CD14-positive monocyte (primary cell): ENCODE results near the gene MYO1A. TPM values are rescaled to one million over a fixed set of nuclear protein-coding genes. Genes with fewer than 3 reads are reported as not detected.
"Not testable (repeated sequence)": the region's sequence is repeated elsewhere in the genome, so short reads cannot be mapped to it uniquely, and the experiment has no call there.

Source experiments
- DNase-seq, 3 donors: peaks; one replicate each; pipeline ENCODE4 v3.0.0-alpha.2; 2011 to 2022
- H2AFZ ChIP-seq: 2 replicates; pipeline ENCODE4 v1.6.0; 2012; ENCODE audit warnings: mild to moderate bottlenecking, low read depth, low read length, inconsistent platforms; ENCODE audit not compliant: insufficient read depth, poor library complexity, severe bottlenecking
- H3K27ac ChIP-seq, 2 donors: 1 replicate in 1 of 2; 2 replicates in 1 of 2; pipeline ENCODE4 v1.5.1; 2012 to 2013; ENCODE audit warnings: low read length in 2 of 2, control low read depth in 1 of 2, inconsistent platforms in 1 of 2, low read depth in 1 of 2, mild to moderate bottlenecking in 1 of 2
- H3K27me3 ChIP-seq, 2 donors: one replicate each; pipeline versions ENCODE4 v1.6.0 to v1.6.1; 2011 to 2013; ENCODE audit warnings: low read length in 2 of 2; ENCODE audit not compliant: control insufficient read depth in 2 of 2, insufficient read depth in 2 of 2
- H3K36me3 ChIP-seq, 2 donors: replicated peaks in 1 of 2; 1 replicate in 1 of 2; 2 replicates in 1 of 2; pipeline versions ENCODE4 v1.5.1 to v1.6.1; 2012 to 2013; ENCODE audit warnings: low read length in 2 of 2, control low read depth in 1 of 2, inconsistent platforms in 1 of 2, mild to moderate bottlenecking in 1 of 2; ENCODE audit not compliant: insufficient read depth in 2 of 2, control insufficient read depth in 1 of 2
- H3K4me1 ChIP-seq, 2 donors: 1 replicate in 1 of 2; 2 replicates in 1 of 2; pipeline versions ENCODE4 v1.5.1 to v1.6.1; 2012 to 2013; ENCODE audit warnings: low read length in 2 of 2, control low read depth in 1 of 2, inconsistent platforms in 1 of 2, mild to moderate bottlenecking in 1 of 2, moderate library complexity in 1 of 2; ENCODE audit not compliant: insufficient read depth in 2 of 2, control insufficient read depth in 1 of 2
- H3K4me2 ChIP-seq: replicated peaks from 2 replicates; pipeline ENCODE3; 2012; ENCODE audit warnings: low read length, moderate library complexity, mild to moderate bottlenecking; ENCODE audit not compliant: poor library complexity, severe bottlenecking; ENCODE audit errors: extremely low read depth
- H3K4me3 ChIP-seq, 3 experiments: fragments of 200-600 bp in 1 of 3; sonication (generic) in 1 of 3; replicated peaks in 1 of 3; 1 replicate in 2 of 3; 2 replicates in 1 of 3; pipeline ENCODE4 v1.5.1; 2011 to 2013; ENCODE audit warnings: low read length in 3 of 3, mild to moderate bottlenecking in 3 of 3, control low read depth in 2 of 3, low read depth in 2 of 3, inconsistent platforms in 1 of 3, moderate library complexity in 1 of 3
- H3K79me2 ChIP-seq: 2 replicates; pipeline ENCODE4 v1.6.0; 2012; ENCODE audit warnings: mild to moderate bottlenecking, control low read depth, inconsistent platforms, low read length, moderate library complexity; ENCODE audit not compliant: insufficient read depth
- H3K9ac ChIP-seq: 2 replicates; pipeline ENCODE4 v1.6.0; 2017; ENCODE audit warnings: low read length, mild to moderate bottlenecking; ENCODE audit not compliant: insufficient read depth, poor library complexity, severe bottlenecking
- H3K9me3 ChIP-seq, 2 donors: replicated peaks in 1 of 2; 1 replicate in 1 of 2; 2 replicates in 1 of 2; pipeline versions ENCODE4 v1.5.1 to v1.6.1; 2012 to 2013; ENCODE audit warnings: low read length in 2 of 2, control low read depth in 1 of 2; ENCODE audit not compliant: control insufficient read depth in 1 of 2, insufficient read depth in 1 of 2
- H4K20me1 ChIP-seq: 2 replicates; pipeline ENCODE4 v1.6.0; 2012; ENCODE audit warnings: mild to moderate bottlenecking, low read length, control low read depth, moderate library complexity; ENCODE audit not compliant: insufficient read depth
- H3K27ac Mint-ChIP-seq, 7 donors: one replicate each; pipeline ENCODE4 v1.8.0; 2020; ENCODE audit warnings: mild to moderate bottlenecking in 7 of 7, mixed read lengths in 7 of 7, moderate library complexity in 6 of 7, inconsistent platforms in 2 of 7
- H3K27me3 Mint-ChIP-seq, 3 donors: one replicate each; pipeline ENCODE4 v1.8.0; 2021 to 2022; ENCODE audit warnings: low read depth in 3 of 3, mild to moderate bottlenecking in 3 of 3, mixed read lengths in 3 of 3, moderate library complexity in 3 of 3, inconsistent platforms in 1 of 3
- H3K36me3 Mint-ChIP-seq, 2 donors: one replicate each; pipeline ENCODE4 v1.8.0; 2020; ENCODE audit warnings: mixed read lengths in 2 of 2, inconsistent platforms in 1 of 2, mild to moderate bottlenecking in 1 of 2
- H3K4me1 Mint-ChIP-seq: one replicate; pipeline ENCODE4 v1.8.0; 2020; ENCODE audit warnings: mild to moderate bottlenecking, mixed read lengths
- H3K4me3 Mint-ChIP-seq, 2 donors: one replicate each; pipeline ENCODE4 v1.8.0; 2020; ENCODE audit warnings: mild to moderate bottlenecking in 2 of 2, mixed read lengths in 2 of 2, moderate library complexity in 1 of 2
- H3K9me3 Mint-ChIP-seq, 7 donors: one replicate each; pipeline ENCODE4 v1.8.0; 2020 to 2022; ENCODE audit warnings: mixed read lengths in 7 of 7, mild to moderate bottlenecking in 6 of 7, moderate library complexity in 6 of 7, inconsistent platforms in 2 of 7
- WGBS: methylation state at CpG from one replicate; pipeline ENCODE4 v1.1.5; 2013; ENCODE audit warnings: missing lambda C conversion rate; ENCODE audit not compliant: insufficient coverage; 5-methylcytosine and 5-hydroxymethylcytosine counted together
- intact Hi-C, 2 donors: fragments of 100-400 bp; cut with micrococcal nuclease; formaldehyde crosslinking; loops; one replicate each; pipeline versions ENCODE4 v1.15.0 to v1.15.1; 2023
- polyA plus RNA-seq, 3 donors: library from polyadenylated mRNA; depleted of rRNA in 1 of 3; unstranded in 2 of 3; stranded (reverse) in 1 of 3; fragments of 300-500 nt in 2 of 3; fragments of >200 nt in 1 of 3; fragmentation: Illumina TruSeq in 2 of 3; gene quantifications; 1 replicate in 2 of 3; 2 replicates in 1 of 3; pipeline ENCODE4 v1.2.3, GENCODE V29; 2012 to 2021
- TF ChIP-seq, protein P1 (sequence below): fragments of 200-600 bp; IDR thresholded peaks from one replicate; pipeline ENCODE4 v1.8.0; 2022; ENCODE audit warnings: antibody characterized with exemption, mild to moderate bottlenecking

The MYO1A gene
- polyA plus RNA-seq, 3 donors = 0.22 to 1.7 (median 1.3) TPM

DNA sequence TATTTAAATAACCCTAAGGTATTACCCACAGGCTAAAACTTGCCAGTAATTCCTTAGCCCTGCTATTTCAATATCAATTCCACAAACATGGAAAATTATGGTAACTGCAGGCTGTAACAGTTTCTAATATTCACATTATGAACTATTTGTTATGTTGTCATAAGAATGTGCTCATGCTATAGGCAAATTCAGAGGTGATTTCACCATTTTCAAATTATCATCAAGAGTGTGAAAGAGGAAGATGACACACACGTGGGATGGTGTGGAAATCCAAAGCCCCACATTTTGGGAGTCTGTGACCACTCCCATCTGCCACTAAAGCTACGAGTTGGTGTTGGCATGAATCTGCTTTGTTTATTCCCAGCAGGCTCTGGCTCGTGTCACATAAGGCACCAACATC is 5.9 kb upstream of the MYO1A start:
- Histone ChIP-seq H3K9me3 (no peaks in the 10 kb centered on the region), H3K4me1 (peaks cover 16 to 17% of the 10 kb centered on the region in 2 donors), H3K4me3 (peak overlapping the region in 1 of 3 experiments; percentile 13), H3K9ac (no peak overlapping the region), H4K20me1 (no peaks in the 10 kb centered on the region), H2AFZ (no peak overlapping the region), H3K36me3 (peaks cover 24 to 35% of the 10 kb centered on the region in 2 donors), H3K27me3 (no peaks in the 10 kb centered on the region), H3K79me2 (no peaks in the 10 kb centered on the region), H3K27ac (peak overlapping the region in 1 of 2 donors; percentile 58), H3K4me2 (peak overlapping the region; percentile 18)
- no peaks in the 10 kb centered on the region for H3K27me3 Mint-ChIP-seq
- DNase-seq = peak; percentile 84 to 90 (median 87)
- H3K36me3 Mint-ChIP-seq = peaks cover 25 to 32% of the 10 kb centered on the region in 2 donors
- H3K9me3 Mint-ChIP-seq = peaks cover 0 to 3% (median 0%) of the 10 kb centered on the region in 7 donors
- WGBS = 0% methylated on average over 1 of the region's 3 CpGs
- no peak overlapping the region for H3K4me3 Mint-ChIP-seq
- peaks cover 16% of the 10 kb centered on the region for H3K4me1 Mint-ChIP-seq
- intact Hi-C loops = no loop called here
- TF ChIP-seq, protein P1, sequence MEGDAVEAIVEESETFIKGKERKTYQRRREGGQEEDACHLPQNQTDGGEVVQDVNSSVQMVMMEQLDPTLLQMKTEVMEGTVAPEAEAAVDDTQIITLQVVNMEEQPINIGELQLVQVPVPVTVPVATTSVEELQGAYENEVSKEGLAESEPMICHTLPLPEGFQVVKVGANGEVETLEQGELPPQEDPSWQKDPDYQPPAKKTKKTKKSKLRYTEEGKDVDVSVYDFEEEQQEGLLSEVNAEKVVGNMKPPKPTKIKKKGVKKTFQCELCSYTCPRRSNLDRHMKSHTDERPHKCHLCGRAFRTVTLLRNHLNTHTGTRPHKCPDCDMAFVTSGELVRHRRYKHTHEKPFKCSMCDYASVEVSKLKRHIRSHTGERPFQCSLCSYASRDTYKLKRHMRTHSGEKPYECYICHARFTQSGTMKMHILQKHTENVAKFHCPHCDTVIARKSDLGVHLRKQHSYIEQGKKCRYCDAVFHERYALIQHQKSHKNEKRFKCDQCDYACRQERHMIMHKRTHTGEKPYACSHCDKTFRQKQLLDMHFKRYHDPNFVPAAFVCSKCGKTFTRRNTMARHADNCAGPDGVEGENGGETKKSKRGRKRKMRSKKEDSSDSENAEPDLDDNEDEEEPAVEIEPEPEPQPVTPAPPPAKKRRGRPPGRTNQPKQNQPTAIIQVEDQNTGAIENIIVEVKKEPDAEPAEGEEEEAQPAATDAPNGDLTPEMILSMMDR = no peak
- H3K27ac Mint-ChIP-seq = peak overlapping the region; percentile 52 to 77 (median 68)

DNA sequence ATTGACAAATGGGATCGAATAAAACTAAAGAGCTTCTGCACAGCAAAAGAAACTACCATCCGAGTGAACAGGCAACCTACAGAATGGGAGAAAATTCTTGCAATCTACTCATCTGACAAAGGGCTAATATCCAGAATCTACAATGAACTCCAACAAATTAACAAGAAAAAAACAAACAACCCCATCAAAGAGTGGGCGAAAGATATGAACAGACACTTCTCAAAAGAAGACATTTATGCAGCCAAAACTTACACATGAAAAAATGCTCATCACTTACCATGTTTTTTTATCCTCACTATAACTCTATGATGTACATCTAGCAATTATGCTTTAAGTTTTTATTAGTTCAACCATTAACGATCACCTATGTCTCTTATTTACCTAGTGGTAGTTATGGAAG is 4.0 kb upstream of the MYO1A start:
- H3K4me1 ChIP-seq = peaks cover 32 to 33% of the 10 kb centered on the region in 2 donors
- H4K20me1 ChIP-seq, intact Hi-C loops, H3K27ac ChIP-seq, H3K9me3 Mint-ChIP-seq, H2AFZ ChIP-seq, H3K4me3 Mint-ChIP-seq, H3K27me3 Mint-ChIP-seq, H3K4me3 ChIP-seq, H3K9me3 ChIP-seq, H3K79me2 ChIP-seq, H3K4me2 ChIP-seq, H3K27me3 ChIP-seq, DNase-seq, H3K9ac ChIP-seq: not testable (repeated sequence)
- H3K27ac Mint-ChIP-seq = peak overlapping the region in 1 of 7 donors; percentile 13
- H3K36me3 Mint-ChIP-seq = peaks cover 15 to 19% of the 10 kb centered on the region in 2 donors
- peaks cover 34% of the 10 kb centered on the region for H3K4me1 Mint-ChIP-seq
- WGBS = no CpG with 5 or more reads among the region's 4 CpGs
- H3K36me3 ChIP-seq = peaks cover 10 to 16% of the 10 kb centered on the region in 2 donors

DNA sequence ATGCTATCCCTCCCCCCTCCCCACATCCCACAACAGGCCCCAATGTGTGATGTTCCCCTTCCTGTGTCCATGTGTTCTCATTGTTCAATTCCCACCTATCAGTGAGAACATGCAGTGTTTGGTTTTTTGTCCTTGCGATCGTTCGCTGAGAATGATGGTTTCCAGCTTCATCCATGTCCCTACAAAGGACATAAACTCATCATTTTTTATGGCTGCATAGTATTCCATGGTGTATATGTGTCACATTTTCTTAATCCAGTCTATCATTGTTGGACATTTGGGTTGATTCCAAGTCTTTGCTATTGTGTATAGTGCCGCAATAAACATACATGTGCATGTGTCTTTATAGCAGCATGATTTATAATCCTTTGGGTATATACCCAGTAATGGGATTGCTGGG is 3.2 kb upstream of the MYO1A start:
- H3K27ac ChIP-seq, H3K4me3 Mint-ChIP-seq, H3K27ac Mint-ChIP-seq, H3K4me3 ChIP-seq, H2AFZ ChIP-seq, H3K9me3 Mint-ChIP-seq, H3K9me3 ChIP-seq, H3K27me3 Mint-ChIP-seq, H3K4me2 ChIP-seq, intact Hi-C loops, H4K20me1 ChIP-seq, DNase-seq, H3K9ac ChIP-seq, H3K36me3 ChIP-seq, H3K79me2 ChIP-seq, H3K27me3 ChIP-seq: not testable (repeated sequence)
- H3K4me1 ChIP-seq = peaks cover 39 to 40% of the 10 kb centered on the region in 2 donors
- Mint-ChIP-seq H3K36me3 (peaks cover 8 to 12% of the 10 kb centered on the region in 2 donors), H3K4me1 (peaks cover 41% of the 10 kb centered on the region)
- no CpG with 5 or more reads among the region's 4 CpGs for WGBS
